ENCODE results near the gene SCML1.

Gene SCML1

DNA sequence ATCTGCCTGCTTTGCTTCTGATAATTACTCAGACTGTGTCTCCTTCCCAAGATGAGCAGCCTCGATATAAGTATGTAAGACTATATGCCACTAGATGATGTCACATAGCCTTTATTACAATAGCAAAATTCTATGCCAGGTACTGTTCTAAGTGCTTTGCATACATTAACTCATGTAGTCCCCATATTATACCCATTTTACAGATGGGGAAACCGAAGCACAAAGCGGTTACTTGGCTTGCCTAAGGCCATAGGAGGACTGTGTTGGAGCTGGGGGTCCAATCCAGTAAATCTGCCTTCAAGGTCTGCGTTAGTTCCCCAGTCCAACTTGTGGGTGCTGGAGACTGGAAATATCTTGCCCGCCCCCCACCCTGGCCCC, 826 bp upstream of the SCML1 start (continued):
- TF ChIP-seq, protein P1, sequence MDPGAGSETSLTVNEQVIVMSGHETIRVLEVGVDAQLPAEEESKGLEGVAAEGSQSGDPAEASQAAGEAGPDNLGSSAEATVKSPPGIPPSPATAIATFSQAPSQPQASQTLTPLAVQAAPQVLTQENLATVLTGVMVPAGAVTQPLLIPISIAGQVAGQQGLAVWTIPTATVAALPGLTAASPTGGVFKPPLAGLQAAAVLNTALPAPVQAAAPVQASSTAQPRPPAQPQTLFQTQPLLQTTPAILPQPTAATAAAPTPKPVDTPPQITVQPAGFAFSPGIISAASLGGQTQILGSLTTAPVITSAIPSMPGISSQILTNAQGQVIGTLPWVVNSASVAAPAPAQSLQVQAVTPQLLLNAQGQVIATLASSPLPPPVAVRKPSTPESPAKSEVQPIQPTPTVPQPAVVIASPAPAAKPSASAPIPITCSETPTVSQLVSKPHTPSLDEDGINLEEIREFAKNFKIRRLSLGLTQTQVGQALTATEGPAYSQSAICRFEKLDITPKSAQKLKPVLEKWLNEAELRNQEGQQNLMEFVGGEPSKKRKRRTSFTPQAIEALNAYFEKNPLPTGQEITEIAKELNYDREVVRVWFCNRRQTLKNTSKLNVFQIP (CRISPR knock-in tag; IDR thresholded peaks at IDR 0.05; ENCODE audit: borderline replicate concordance, low read depth): no peak
- TF ChIP-seq ZNF565 (CRISPR knock-in tag; conservative IDR thresholded peaks at IDR 0.05; ENCODE audit: low read depth) (no peak), CSDC2 (CRISPR knock-in tag; IDR thresholded peaks at IDR 0.05) (no peak), ZC3H10 (CRISPR knock-in tag; IDR thresholded peaks at IDR 0.05) (no peak), TCF4 (CRISPR knock-in tag; IDR thresholded peaks at IDR 0.05; ENCODE audit: borderline replicate concordance) (no peak)
- TF ChIP-seq, protein P2, sequence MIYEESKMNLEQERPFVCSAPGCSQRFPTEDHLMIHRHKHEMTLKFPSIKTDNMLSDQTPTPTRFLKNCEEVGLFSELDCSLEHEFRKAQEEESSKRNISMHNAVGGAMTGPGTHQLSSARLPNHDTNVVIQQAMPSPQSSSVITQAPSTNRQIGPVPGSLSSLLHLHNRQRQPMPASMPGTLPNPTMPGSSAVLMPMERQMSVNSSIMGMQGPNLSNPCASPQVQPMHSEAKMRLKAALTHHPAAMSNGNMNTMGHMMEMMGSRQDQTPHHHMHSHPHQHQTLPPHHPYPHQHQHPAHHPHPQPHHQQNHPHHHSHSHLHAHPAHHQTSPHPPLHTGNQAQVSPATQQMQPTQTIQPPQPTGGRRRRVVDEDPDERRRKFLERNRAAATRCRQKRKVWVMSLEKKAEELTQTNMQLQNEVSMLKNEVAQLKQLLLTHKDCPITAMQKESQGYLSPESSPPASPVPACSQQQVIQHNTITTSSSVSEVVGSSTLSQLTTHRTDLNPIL (CRISPR knock-in tag; IDR thresholded peaks at IDR 0.05; ENCODE audit: low read depth): no peak
- TF ChIP-seq, protein P3, sequence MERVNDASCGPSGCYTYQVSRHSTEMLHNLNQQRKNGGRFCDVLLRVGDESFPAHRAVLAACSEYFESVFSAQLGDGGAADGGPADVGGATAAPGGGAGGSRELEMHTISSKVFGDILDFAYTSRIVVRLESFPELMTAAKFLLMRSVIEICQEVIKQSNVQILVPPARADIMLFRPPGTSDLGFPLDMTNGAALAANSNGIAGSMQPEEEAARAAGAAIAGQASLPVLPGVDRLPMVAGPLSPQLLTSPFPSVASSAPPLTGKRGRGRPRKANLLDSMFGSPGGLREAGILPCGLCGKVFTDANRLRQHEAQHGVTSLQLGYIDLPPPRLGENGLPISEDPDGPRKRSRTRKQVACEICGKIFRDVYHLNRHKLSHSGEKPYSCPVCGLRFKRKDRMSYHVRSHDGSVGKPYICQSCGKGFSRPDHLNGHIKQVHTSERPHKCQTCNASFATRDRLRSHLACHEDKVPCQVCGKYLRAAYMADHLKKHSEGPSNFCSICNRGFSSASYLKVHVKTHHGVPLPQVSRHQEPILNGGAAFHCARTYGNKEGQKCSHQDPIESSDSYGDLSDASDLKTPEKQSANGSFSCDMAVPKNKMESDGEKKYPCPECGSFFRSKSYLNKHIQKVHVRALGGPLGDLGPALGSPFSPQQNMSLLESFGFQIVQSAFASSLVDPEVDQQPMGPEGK (CRISPR knock-in tag; IDR thresholded peaks at IDR 0.05; ENCODE audit: borderline replicate concordance): no peak

DNA sequence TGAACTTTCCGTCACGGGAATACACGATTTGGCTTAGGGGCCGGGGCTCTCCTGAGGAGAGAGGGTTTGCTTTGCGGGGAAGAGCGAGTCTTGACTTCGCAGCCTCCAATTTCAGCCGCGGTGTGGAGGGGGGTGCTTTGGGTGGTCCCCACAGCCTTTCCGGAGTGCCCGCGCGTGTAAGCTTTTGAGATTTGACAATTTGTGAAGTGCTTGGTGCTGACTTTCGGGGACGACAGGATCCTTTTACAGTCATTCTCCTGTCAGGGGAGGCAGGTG, 355 bp downstream of the SCML1 start:
- peak; percentile 16; the same call in 2 of the 3 replicates for ATAC-seq
- TF ChIP-seq, protein P4, sequence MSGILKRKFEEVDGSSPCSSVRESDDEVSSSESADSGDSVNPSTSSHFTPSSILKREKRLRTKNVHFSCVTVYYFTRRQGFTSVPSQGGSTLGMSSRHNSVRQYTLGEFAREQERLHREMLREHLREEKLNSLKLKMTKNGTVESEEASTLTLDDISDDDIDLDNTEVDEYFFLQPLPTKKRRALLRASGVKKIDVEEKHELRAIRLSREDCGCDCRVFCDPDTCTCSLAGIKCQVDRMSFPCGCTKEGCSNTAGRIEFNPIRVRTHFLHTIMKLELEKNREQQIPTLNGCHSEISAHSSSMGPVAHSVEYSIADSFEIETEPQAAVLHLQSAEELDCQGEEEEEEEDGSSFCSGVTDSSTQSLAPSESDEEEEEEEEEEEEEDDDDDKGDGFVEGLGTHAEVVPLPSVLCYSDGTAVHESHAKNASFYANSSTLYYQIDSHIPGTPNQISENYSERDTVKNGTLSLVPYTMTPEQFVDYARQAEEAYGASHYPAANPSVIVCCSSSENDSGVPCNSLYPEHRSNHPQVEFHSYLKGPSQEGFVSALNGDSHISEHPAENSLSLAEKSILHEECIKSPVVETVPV (CRISPR knock-in tag; IDR thresholded peaks at IDR 0.05): no peak
- TF ChIP-seq RARB (CRISPR knock-in tag; IDR thresholded peaks at IDR 0.05) (no peak), CSDC2 (CRISPR knock-in tag; IDR thresholded peaks at IDR 0.05) (no peak), TCF4 (CRISPR knock-in tag; IDR thresholded peaks at IDR 0.05; ENCODE audit: borderline replicate concordance) (no peak), ESRRG (CRISPR knock-in tag; IDR thresholded peaks at IDR 0.05) (no peak), ISL1 (CRISPR knock-in tag; IDR thresholded peaks at IDR 0.05) (no peak), ZFP30 (CRISPR knock-in tag; IDR thresholded peaks at IDR 0.05) (no peak), ZNF8 (CRISPR knock-in tag; IDR thresholded peaks at IDR 0.05) (no peak), OSR1 (CRISPR knock-in tag; IDR thresholded peaks at IDR 0.05) (no peak)
- TF ChIP-seq, protein P1 (CRISPR knock-in tag; IDR thresholded peaks at IDR 0.05; ENCODE audit: borderline replicate concordance, low read depth): no peak

DNA sequence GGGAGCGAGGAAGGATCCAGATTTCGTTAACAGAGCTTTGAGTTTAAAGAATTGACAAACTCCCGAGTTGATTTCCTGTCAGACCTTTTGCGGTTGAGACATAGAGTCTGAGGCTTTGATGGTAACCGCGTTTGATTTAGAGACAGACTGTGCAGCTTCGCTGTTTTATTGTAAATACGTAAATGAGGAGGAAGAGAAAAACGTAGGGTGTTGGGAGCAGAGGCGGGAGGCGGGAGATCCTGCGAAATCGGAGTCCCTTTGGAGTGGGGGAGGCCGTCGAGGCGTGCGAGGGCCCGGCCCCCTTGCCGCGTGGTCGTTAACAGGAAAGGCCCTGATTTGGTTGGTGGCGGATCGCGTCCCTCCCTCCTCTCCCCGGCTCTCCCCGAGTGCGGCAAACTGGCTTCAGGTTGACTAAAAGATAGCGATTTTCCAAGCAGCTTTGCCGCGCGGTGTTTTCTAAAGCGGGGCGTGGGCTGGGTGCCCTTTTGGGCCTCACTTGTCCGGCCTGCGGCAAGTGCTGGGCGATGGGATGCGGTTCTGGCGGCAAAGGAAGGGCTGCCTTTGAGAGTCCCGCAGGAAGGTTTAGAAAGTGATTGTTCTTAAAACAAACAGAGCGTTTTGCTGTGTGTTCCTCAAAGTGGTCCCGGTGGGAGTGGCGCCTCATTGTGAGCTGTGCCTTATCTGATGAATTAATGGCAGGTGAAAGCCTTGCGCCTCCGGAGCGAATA, 857 bp downstream of the SCML1 start:
- peak; percentile 63 for ATAC-seq
- TF ChIP-seq ZC3H10 (CRISPR knock-in tag; IDR thresholded peaks at IDR 0.05): no peak
- no peak for TF ChIP-seq RARB (CRISPR knock-in tag; IDR thresholded peaks at IDR 0.05)
- TF ChIP-seq TCF4 (CRISPR knock-in tag; IDR thresholded peaks at IDR 0.05; ENCODE audit: borderline replicate concordance): no peak
- TF ChIP-seq ZFP30 (CRISPR knock-in tag; IDR thresholded peaks at IDR 0.05): no peak
- TF ChIP-seq BACH2 (CRISPR knock-in tag; IDR thresholded peaks at IDR 0.05; ENCODE audit: borderline replicate concordance): no peak
- TF ChIP-seq, protein P5, sequence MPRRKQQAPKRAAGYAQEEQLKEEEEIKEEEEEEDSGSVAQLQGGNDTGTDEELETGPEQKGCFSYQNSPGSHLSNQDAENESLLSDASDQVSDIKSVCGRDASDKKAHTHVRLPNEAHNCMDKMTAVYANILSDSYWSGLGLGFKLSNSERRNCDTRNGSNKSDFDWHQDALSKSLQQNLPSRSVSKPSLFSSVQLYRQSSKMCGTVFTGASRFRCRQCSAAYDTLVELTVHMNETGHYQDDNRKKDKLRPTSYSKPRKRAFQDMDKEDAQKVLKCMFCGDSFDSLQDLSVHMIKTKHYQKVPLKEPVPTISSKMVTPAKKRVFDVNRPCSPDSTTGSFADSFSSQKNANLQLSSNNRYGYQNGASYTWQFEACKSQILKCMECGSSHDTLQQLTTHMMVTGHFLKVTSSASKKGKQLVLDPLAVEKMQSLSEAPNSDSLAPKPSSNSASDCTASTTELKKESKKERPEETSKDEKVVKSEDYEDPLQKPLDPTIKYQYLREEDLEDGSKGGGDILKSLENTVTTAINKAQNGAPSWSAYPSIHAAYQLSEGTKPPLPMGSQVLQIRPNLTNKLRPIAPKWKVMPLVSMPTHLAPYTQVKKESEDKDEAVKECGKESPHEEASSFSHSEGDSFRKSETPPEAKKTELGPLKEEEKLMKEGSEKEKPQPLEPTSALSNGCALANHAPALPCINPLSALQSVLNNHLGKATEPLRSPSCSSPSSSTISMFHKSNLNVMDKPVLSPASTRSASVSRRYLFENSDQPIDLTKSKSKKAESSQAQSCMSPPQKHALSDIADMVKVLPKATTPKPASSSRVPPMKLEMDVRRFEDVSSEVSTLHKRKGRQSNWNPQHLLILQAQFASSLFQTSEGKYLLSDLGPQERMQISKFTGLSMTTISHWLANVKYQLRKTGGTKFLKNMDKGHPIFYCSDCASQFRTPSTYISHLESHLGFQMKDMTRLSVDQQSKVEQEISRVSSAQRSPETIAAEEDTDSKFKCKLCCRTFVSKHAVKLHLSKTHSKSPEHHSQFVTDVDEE (CRISPR knock-in tag; IDR thresholded peaks at IDR 0.05): no peak
- no peak for TF ChIP-seq ISL1 (CRISPR knock-in tag; IDR thresholded peaks at IDR 0.05)
- TF ChIP-seq ZNF565 (CRISPR knock-in tag; conservative IDR thresholded peaks at IDR 0.05; ENCODE audit: low read depth): no peak
- TF ChIP-seq SNAI2 (CRISPR knock-in tag; IDR thresholded peaks at IDR 0.05): no peak
- TF ChIP-seq PPARA (CRISPR knock-in tag; IDR thresholded peaks at IDR 0.05; ENCODE audit: borderline replicate concordance): no peak
- TF ChIP-seq ZNF8 (CRISPR knock-in tag; IDR thresholded peaks at IDR 0.05): no peak
- TF ChIP-seq, protein P3 (CRISPR knock-in tag; IDR thresholded peaks at IDR 0.05; ENCODE audit: borderline replicate concordance): no peak
- no peak for TF ChIP-seq ZNF70 (CRISPR knock-in tag; IDR thresholded peaks at IDR 0.05)
- no peak for TF ChIP-seq TOX (CRISPR knock-in tag; IDR thresholded peaks at IDR 0.05; ENCODE audit: borderline replicate concordance)
- TF ChIP-seq ARNTL (CRISPR knock-in tag; IDR thresholded peaks at IDR 0.05; ENCODE audit: borderline replicate concordance, low read depth): no peak
- TF ChIP-seq, protein P4 (CRISPR knock-in tag; IDR thresholded peaks at IDR 0.05): no peak

Measured in SK-N-SH treated with all-trans-retinoic acid at 6 μM for 48 hours (cell line).